GM12875 (cell line): ENCODE measurements around the gene BMP4.

Source experiments
- H3K4me3 ChIP-seq: one replicate; pipeline ENCODE4 v1.5.1; 2011; ENCODE audit warnings: low read depth, low read length, control low read depth
- CTCF ChIP-seq: IDR thresholded peaks from 2 replicates; pipeline ENCODE4 v1.5.1; 2011; ENCODE audit warnings: low read depth, mild to moderate bottlenecking, control low read depth, inconsistent platforms, low read length, moderate library complexity, borderline replicate concordance; ENCODE audit not compliant: insufficient read depth

The BMP4 gene

GRCh38 chr14:53929871-53930715, 26.5 kb downstream of the BMP4 start:
- no peak overlapping the region for H3K4me3 ChIP-seq
- peak; percentile 74 for TF ChIP-seq CTCF

- no peak for TF ChIP-seq CTCF
- H3K4me3 ChIP-seq = no peak overlapping the region
Observed at GRCh38 chr14:53927171-53927570, 29.5 kb downstream of the BMP4 start.

GRCh38 chr14:53925201-53925766, 31.3 kb downstream of the BMP4 start:
- no peak overlapping the region for H3K4me3 ChIP-seq
- no peak for TF ChIP-seq CTCF

GRCh38 chr14:53924753-53925152, 31.9 kb downstream of the BMP4 start:
- no peak for TF ChIP-seq CTCF
- H3K4me3 ChIP-seq = no peak overlapping the region

GRCh38 chr14:53921027-53921426, 35.6 kb downstream of the BMP4 start:
- H3K4me3 ChIP-seq = no peak overlapping the region
- TF ChIP-seq CTCF = no peak

GRCh38 chr14:53916239-53916638, 40.4 kb downstream of the BMP4 start:
- no peak for TF ChIP-seq CTCF

GRCh38 chr14:53915364-53916014, 41.1 kb downstream of the BMP4 start:
- TF ChIP-seq CTCF = no peak
- H3K4me3 ChIP-seq = no peak overlapping the region

More at GRCh38 chr14:53916239-53916638, 40.4 kb downstream of the BMP4 start:
- H3K4me3 ChIP-seq = no peak overlapping the region
